Parathyroid adenoma (tissue), 2 donors: Measurements from ENCODE around the gene TK1.

ENCODE experiments used
- H2AFZ ChIP-seq: fragments of 300-600 bp; sonication (generic); one replicate; pipeline ENCODE4 v1.7.0; 2017; ENCODE audit warnings: antibody characterized with exemption, mild to moderate bottlenecking
- H3K27ac ChIP-seq: fragments of 300-600 bp; sonication (generic); one replicate; pipeline ENCODE4 v1.7.0; 2017
- H3K27me3 ChIP-seq: fragments of 300-600 bp; sonication (generic); one replicate; pipeline ENCODE4 v1.7.0; 2017; ENCODE audit warnings: low read length; ENCODE audit not compliant: control insufficient read depth, insufficient read depth
- H3K36me3 ChIP-seq: fragments of 300-600 bp; sonication (generic); one replicate; pipeline ENCODE4 v1.7.0; 2017; ENCODE audit warnings: low read length; ENCODE audit not compliant: control insufficient read depth, insufficient read depth
- H3K4me1 ChIP-seq: fragments of 300-600 bp; sonication (generic); one replicate; pipeline ENCODE4 v1.7.0; 2017; ENCODE audit warnings: control low read depth
- H3K4me2 ChIP-seq: fragments of 300-600 bp; sonication (generic); one replicate; pipeline ENCODE4 v1.7.0; 2017; ENCODE audit warnings: low read length
- H3K4me3 ChIP-seq: fragments of 300-600 bp; sonication (generic); one replicate; pipeline ENCODE4 v1.7.0; 2017; ENCODE audit warnings: low read depth, low read length
- H3K79me2 ChIP-seq: fragments of 300-600 bp; sonication (generic); one replicate; pipeline ENCODE4 v1.7.0; 2017; ENCODE audit warnings: control low read depth
- H3K9ac ChIP-seq: fragments of 300-600 bp; sonication (generic); one replicate; pipeline ENCODE4 v1.7.0; 2017; ENCODE audit warnings: mild to moderate bottlenecking
- H3K9me3 ChIP-seq: fragments of 300-600 bp; sonication (generic); one replicate; pipeline ENCODE4 v1.7.0; 2017; ENCODE audit warnings: low read length; ENCODE audit not compliant: control insufficient read depth
- CTCF ChIP-seq: fragments of 300-600 bp; sonication (generic); IDR thresholded peaks from one replicate; pipeline ENCODE4 v1.7.0; 2017; ENCODE audit warnings: antibody characterized with exemption, mild to moderate bottlenecking
- donor health status: primary hyperparathyroidism.

The TK1 gene

GRCh38 chr17:78232859-78233173, 46.0 kb upstream of the TK1 start:
- Histone ChIP-seq H3K9me3 (no peaks in the 10 kb centered on the region), H3K27me3 (peaks cover 7% of the 10 kb centered on the region), H3K9ac (no peak overlapping the region), H3K36me3 (no peaks in the 10 kb centered on the region), H3K4me3 (no peak overlapping the region), H3K79me2 (no peaks in the 10 kb centered on the region), H3K4me2 (no peak overlapping the region), H3K4me1 (no peaks in the 10 kb centered on the region), H2AFZ (no peak overlapping the region), H3K27ac (no peak overlapping the region)
- TF ChIP-seq CTCF, result no peak

- Histone ChIP-seq H3K4me3 (no peak overlapping the region), H3K4me2 (no peak overlapping the region), H3K27ac (no peak overlapping the region), H3K9me3 (no peaks in the 10 kb centered on the region), H3K79me2 (no peaks in the 10 kb centered on the region), H2AFZ (no peak overlapping the region), H3K27me3 (peaks cover 7% of the 10 kb centered on the region), H3K4me1 (no peaks in the 10 kb centered on the region), H3K9ac (no peak overlapping the region), H3K36me3 (no peaks in the 10 kb centered on the region)
- TF ChIP-seq CTCF, result no peak
Measured at GRCh38 chr17:78231991-78232858, 45.4 kb upstream of the TK1 start.

- no peaks in the 10 kb centered on the region for H3K36me3 ChIP-seq
- H3K4me2 ChIP-seq, result no peak within 1 kb of the TSS
- H3K79me2 ChIP-seq, result no peaks in the 10 kb centered on the region
- no peaks in the 10 kb centered on the region for H3K9me3 ChIP-seq
- H3K4me1 ChIP-seq, result no peaks in the 10 kb centered on the region
- no peak within 1 kb of the TSS for H2AFZ ChIP-seq
- H3K4me3 ChIP-seq, result no peak within 1 kb of the TSS
- H3K9ac ChIP-seq, result no peak within 1 kb of the TSS
- H3K27me3 ChIP-seq, result peaks cover 7% of the 10 kb centered on the region
- H3K27ac ChIP-seq, result no peak within 1 kb of the TSS
- TF ChIP-seq CTCF, result no peak
Measured at GRCh38 chr17:78230996-78231935, 44.4 kb upstream of the TK1 start, which contains the start of gene TMEM235. TSS of gene TMEM235 (plus strand) at chr17:78231631. CDS start at chr17:78232024, 393 bp downstream.

GRCh38 chr17:78230252-78230962, 43.6 kb upstream of the TK1 start:
- H3K4me1 ChIP-seq, result no peaks in the 10 kb centered on the region
- no peak overlapping the region for H2AFZ ChIP-seq
- no peak for TF ChIP-seq CTCF
- H3K9me3 ChIP-seq, result no peaks in the 10 kb centered on the region
- H3K36me3 ChIP-seq, result no peaks in the 10 kb centered on the region
- H3K27me3 ChIP-seq, result peaks cover 7% of the 10 kb centered on the region
- H3K4me2 ChIP-seq, result no peak overlapping the region
- no peak overlapping the region for H3K9ac ChIP-seq
- H3K79me2 ChIP-seq, result no peaks in the 10 kb centered on the region
- H3K4me3 ChIP-seq, result no peak overlapping the region
- H3K27ac ChIP-seq, result no peak overlapping the region
